Effector memory CD4-positive, alpha-beta T cell (primary cell): ENCODE results near the gene ATP8A2.

Experiments used
- DNase-seq, 3 donors: peaks; one replicate each; pipeline ENCODE4 v3.0.0-alpha.2; 2020
- H3K27ac ChIP-seq: 2 replicates; pipeline ENCODE4 v1.7.0; 2013; ENCODE audit warnings: mild to moderate bottlenecking, low read length, moderate library complexity; ENCODE audit not compliant: insufficient read depth, poor library complexity, severe bottlenecking
- H3K27me3 ChIP-seq: replicated peaks from 2 replicates; pipeline ENCODE4 v1.7.0; 2013; ENCODE audit warnings: mild to moderate bottlenecking, low read length; ENCODE audit not compliant: insufficient read depth, control insufficient read depth, poor library complexity, severe bottlenecking
- H3K36me3 ChIP-seq: 2 replicates; pipeline ENCODE4 v1.7.0; 2013; ENCODE audit warnings: mild to moderate bottlenecking, low read length, moderate library complexity; ENCODE audit not compliant: control insufficient read depth, insufficient read depth
- H3K4me1 ChIP-seq: 2 replicates; pipeline ENCODE4 v1.7.0; 2013; ENCODE audit warnings: low read length, mild to moderate bottlenecking; ENCODE audit not compliant: control insufficient read depth, insufficient read depth, poor library complexity, severe bottlenecking
- H3K4me3 ChIP-seq: 2 replicates; pipeline ENCODE4 v1.7.0; 2013; ENCODE audit warnings: low read length, low read depth, mild to moderate bottlenecking; ENCODE audit not compliant: insufficient read depth, poor library complexity, severe bottlenecking
- H3K9me3 ChIP-seq: 2 replicates; pipeline ENCODE4 v1.7.0; 2013; ENCODE audit warnings: mild to moderate bottlenecking, low read length, moderate library complexity; ENCODE audit not compliant: control insufficient read depth

ATP8A2 gene

DNA sequence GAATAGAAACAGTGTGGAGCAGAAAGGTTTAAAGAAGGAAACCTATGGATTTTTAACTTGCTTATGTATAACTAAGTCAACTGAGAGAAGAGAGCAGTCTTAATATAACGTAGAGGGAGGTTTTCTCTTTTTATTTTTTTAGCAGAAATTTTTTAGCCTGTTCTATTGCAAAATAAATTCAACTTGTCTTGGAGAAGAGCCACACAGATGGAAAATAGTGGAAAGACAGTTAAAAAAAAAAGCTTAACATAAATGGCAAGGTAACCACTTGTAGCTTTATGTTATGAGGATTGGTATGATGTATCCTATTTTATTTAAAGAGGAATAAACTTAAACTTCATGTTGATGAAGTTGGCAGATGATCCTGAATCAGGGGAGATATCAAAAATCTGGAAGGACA lies 367.6 kb downstream of the ATP8A2 start:
- DNase-seq, result no peak
- no peak overlapping the region for H3K27ac ChIP-seq
- H3K27me3 ChIP-seq, result no peaks in the 10 kb centered on the region
- no peaks in the 10 kb centered on the region for H3K36me3 ChIP-seq
- no peak overlapping the region for H3K4me3 ChIP-seq
- H3K4me1 ChIP-seq, result no peaks in the 10 kb centered on the region
- H3K9me3 ChIP-seq, result no peaks in the 10 kb centered on the region

DNA sequence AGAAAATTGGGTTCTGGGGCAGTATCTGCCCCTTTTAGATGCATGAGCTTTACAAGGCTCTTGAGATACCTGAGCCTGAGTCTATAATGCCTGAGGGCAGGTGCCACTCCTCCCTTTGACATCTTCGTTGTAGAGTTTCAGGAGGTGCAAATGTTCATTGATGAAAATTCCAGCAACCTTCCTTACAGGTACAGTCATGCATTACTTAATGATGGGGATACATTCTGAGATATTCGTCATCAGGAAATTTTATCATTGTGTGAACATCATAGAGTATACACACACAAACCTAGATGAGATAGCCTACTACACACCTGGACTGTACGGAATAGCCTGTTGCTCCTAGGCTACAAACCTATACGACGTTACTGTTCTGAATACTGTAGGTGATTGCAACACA lies 370.0 kb downstream of the ATP8A2 start:
- Histone ChIP-seq H3K27ac (no peak overlapping the region), H3K9me3 (no peaks in the 10 kb centered on the region), H3K27me3 (no peaks in the 10 kb centered on the region), H3K4me3 (no peak overlapping the region), H3K36me3 (no peaks in the 10 kb centered on the region), H3K4me1 (no peaks in the 10 kb centered on the region)
- no peak for DNase-seq

- H3K36me3 ChIP-seq, result no peaks in the 10 kb centered on the region
- H3K4me3 ChIP-seq, result no peak overlapping the region
- no peak for DNase-seq
- H3K9me3 ChIP-seq, result no peaks in the 10 kb centered on the region
- H3K27ac ChIP-seq, result no peak overlapping the region
- H3K27me3 ChIP-seq, result no peaks in the 10 kb centered on the region
- no peaks in the 10 kb centered on the region for H3K4me1 ChIP-seq
These were observed 370.4 kb downstream of the ATP8A2 start for GRCh38 chr13:25742220-25742619.

DNA sequence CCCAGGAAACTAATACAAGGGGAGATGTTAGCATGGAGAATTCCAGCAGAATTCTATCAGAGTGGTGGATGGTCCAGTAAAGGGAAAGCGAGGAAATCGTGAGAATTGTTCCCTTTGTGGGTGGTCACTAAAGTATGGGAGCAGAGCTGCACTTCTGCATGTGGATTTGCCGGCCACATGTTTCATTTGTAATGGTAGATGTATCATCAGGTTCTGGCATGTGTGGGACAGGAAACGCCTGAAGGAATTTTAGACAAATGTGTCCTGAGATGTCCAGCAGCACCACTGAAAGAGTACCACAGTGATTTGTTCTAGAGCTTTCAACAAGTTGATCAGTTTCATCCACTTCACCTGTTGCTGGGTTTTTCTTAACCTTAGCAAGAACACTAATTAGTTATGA lies 371.6 kb downstream of the ATP8A2 start:
- H3K27me3 ChIP-seq, result no peaks in the 10 kb centered on the region
- H3K4me1 ChIP-seq, result no peaks in the 10 kb centered on the region
- H3K36me3 ChIP-seq, result no peaks in the 10 kb centered on the region
- no peak overlapping the region for H3K27ac ChIP-seq
- H3K9me3 ChIP-seq, result no peaks in the 10 kb centered on the region
- no peak for DNase-seq
- no peak overlapping the region for H3K4me3 ChIP-seq

DNA sequence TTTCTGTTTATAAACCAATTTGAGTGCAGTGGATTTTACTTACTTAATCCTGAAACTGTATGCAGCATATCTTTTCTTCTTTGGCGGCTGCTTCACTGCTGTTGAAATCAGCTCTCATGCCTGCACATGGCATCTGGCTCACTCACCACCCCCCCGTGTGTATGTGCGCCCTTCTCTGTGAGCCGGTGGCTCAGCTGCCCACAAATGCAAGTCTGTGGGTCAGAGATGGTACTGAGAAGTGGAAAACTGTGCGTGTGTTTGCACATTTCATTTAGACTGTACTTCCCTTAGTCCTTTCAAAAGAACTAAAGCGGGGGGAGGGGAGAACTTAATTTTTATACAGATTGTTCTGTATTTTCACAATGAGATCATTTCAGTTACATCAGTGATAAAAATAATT lies 372.4 kb downstream of the ATP8A2 start:
- Histone ChIP-seq H3K9me3 (no peaks in the 10 kb centered on the region), H3K27me3 (no peaks in the 10 kb centered on the region), H3K36me3 (no peaks in the 10 kb centered on the region), H3K27ac (no peak overlapping the region), H3K4me1 (no peaks in the 10 kb centered on the region), H3K4me3 (no peak overlapping the region)
- no peak for DNase-seq

DNA sequence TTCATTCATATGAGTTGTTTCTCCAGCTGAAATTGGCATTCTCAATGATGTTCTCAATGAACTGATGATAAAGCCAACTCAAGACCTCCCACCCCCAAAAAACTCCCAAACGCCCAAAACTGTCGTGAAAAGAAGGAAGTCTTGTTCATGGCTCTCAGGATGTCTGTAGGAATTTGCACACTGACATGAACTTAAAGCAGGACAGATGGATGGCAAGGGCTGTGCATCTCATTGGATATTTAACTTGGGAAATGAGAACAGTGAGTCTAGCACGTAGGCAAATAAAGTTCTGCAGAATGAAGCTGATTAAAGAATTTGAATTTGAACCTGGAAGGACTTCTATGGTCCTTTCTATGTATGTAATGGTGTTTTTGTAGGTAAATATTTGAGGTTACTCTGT lies 374.4 kb downstream of the ATP8A2 start:
- H3K27me3 ChIP-seq, result no peaks in the 10 kb centered on the region

GRCh38 chr13:25752957-25753551 lies 381.3 kb downstream of the ATP8A2 start:
- no peak for DNase-seq
- no peaks in the 10 kb centered on the region for H3K27me3 ChIP-seq
- H3K4me3 ChIP-seq, result no peak overlapping the region

More for the DNA sequence above, 374.4 kb downstream of the ATP8A2 start:
- no peak for DNase-seq
- Histone ChIP-seq H3K4me1 (no peaks in the 10 kb centered on the region), H3K9me3 (no peaks in the 10 kb centered on the region), H3K27ac (no peak overlapping the region), H3K36me3 (no peaks in the 10 kb centered on the region), H3K4me3 (no peak overlapping the region)

GRCh38 chr13:25753976-25754375 lies 382.2 kb downstream of the ATP8A2 start:
- no peak overlapping the region for H3K4me3 ChIP-seq
- H3K4me1 ChIP-seq, result no peaks in the 10 kb centered on the region
- H3K27ac ChIP-seq, result no peak overlapping the region
- no peaks in the 10 kb centered on the region for H3K36me3 ChIP-seq
- H3K27me3 ChIP-seq, result no peaks in the 10 kb centered on the region
- H3K9me3 ChIP-seq, result no peaks in the 10 kb centered on the region
- no peak for DNase-seq

More at GRCh38 chr13:25752957-25753551, 381.3 kb downstream of the ATP8A2 start:
- Histone ChIP-seq H3K27ac (no peak overlapping the region), H3K36me3 (no peaks in the 10 kb centered on the region), H3K4me1 (no peaks in the 10 kb centered on the region), H3K9me3 (no peaks in the 10 kb centered on the region)

- Histone ChIP-seq H3K4me1 (no peaks in the 10 kb centered on the region), H3K4me3 (no peak overlapping the region), H3K9me3 (no peaks in the 10 kb centered on the region), H3K27me3 (no peaks in the 10 kb centered on the region), H3K36me3 (no peaks in the 10 kb centered on the region), H3K27ac (no peak overlapping the region)
- DNase-seq, result no peak
These were observed 384.5 kb downstream of the ATP8A2 start for GRCh38 chr13:25756251-25756650.

- Histone ChIP-seq H3K27me3 (no peaks in the 10 kb centered on the region), H3K36me3 (no peaks in the 10 kb centered on the region), H3K4me1 (no peaks in the 10 kb centered on the region), H3K9me3 (no peaks in the 10 kb centered on the region), H3K4me3 (no peak overlapping the region), H3K27ac (no peak overlapping the region)
- no peak for DNase-seq
These were observed 385.1 kb downstream of the ATP8A2 start for GRCh38 chr13:25756912-25757311.
